NCI-H1092 (cell line): ENCODE data around the gene FKBP1C.
"Not testable (repeated sequence)": the region's sequence is repeated elsewhere in the genome, so short reads cannot be mapped to it uniquely, and the experiment has no call there.

Source experiments
- DNase-seq: peaks from one replicate; lab custom pipeline; 2025; lab: John Stamatoyannopoulos, UW

FKBP1C gene

GRCh38 chr6:63211343-63211742, at the start of gene FKBP1C:
Gene FKBP1C, plus strand, starts transcription at chr6:63211469.
- not testable (repeated sequence) for DNase-seq

DNA sequence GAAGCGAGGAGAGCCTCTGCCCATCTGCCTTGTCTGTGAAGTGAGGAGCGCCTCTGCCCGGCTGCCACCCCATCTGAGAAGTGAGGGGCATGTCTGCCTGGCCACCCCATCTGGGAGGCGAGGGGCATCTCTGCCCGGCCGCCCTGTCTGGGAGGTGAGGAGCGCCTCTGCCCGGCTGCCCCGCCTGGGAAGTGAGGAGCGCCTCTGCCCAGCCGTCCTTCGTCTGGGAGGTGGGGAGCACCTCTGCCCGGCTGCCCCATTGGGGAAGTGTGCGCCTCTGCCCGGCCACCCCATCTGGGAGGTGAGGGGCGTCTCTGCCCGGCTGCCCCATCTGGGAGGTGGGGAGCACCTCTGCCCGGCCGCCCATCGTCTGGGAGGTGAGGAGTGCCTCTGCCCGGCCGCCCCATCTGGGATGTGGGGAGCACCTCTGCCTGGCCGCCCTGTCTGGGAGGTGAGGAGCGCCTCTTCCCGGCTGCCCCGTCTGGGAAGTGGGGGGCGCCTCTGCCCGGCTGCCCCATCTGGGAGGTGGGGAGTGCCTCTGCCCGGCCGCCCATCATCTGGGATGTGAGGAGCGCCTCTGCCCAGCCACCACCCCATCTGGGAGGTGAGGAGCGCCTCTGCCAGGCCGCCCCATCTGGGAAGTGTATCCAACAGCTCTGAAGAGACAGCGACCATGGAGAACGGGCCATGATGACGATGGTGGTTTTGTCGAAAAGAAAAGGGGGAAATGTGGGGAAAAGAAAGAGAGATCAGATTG, 47.0 kb upstream of the FKBP1C start:
- DNase-seq, result not testable (repeated sequence)

- DNase-seq, result no peak
Measured at GRCh38 chr6:63174173-63174572, 37.1 kb upstream of the FKBP1C start.

DNA sequence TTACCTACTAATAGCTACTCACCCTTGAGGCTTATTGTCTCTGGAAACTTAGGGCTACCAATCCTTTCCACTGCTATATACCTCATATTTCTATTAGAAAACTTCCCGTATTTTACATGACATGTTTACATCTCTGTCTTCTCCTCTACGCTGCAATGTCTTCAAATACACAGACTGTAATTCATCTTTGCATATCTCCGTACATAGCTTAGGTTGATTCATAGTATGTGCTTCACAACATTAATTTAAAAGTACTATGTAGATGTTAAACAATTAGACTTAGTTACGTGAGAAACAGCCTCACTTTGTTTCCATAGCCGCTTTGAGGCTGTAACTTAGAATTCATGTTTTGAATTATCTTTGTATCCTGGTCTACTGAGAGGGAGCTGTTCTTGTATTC, 35.1 kb upstream of the FKBP1C start:
- DNase-seq, result no peak

GRCh38 chr6:63180367-63180766, 30.9 kb upstream of the FKBP1C start:
- no peak for DNase-seq

DNA sequence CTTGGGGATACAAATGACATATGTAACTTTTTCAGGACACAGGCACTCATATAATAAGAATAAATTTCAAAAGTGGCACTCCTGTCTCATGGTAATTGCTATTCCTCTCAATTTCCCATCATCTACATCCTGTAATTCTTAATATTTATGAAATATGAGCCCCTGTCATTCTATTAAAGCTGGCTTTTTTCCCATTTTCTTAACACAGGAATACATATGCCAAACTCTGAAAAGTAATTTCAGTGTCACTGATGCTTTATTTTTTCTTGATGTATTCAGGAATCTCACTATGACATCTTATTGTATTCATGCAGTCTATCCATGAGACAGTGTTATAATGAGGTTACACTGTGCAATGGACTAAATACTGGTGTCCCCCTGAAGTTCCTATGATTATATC, 24.3 kb upstream of the FKBP1C start:
- DNase-seq, result no peak

DNA sequence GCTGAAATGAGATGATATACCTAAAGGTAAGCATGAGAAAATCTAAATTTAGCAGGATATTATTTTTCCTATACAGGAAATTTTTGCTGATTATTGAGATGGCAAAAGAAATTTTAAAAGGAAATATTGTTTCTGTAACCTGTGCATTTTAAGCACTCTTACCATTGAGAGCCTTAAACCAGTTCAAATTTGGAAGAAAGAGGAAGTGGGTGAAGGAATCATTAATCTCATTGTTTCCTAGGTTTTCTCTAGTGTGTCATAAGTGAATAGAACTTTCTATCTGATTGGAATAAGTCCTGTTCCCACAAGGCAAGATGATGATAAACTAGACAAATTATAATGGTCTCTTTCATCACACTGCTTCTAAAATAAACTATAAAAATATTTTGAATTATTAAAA, 22.4 kb upstream of the FKBP1C start:
- DNase-seq, result no peak

- no peak for DNase-seq
Measured at GRCh38 chr6:63193324-63193723, 17.9 kb upstream of the FKBP1C start.

GRCh38 chr6:63197741-63198140, 13.5 kb upstream of the FKBP1C start:
- no peak for DNase-seq

GRCh38 chr6:63213325-63213724, 2.1 kb downstream of the FKBP1C start:
- no peak for DNase-seq

GRCh38 chr6:63214816-63215215, 3.5 kb downstream of the FKBP1C start:
- no peak for DNase-seq

- DNase-seq, result no peak
Measured at GRCh38 chr6:63224179-63224578, 12.9 kb downstream of the FKBP1C start.

- DNase-seq, result not testable (repeated sequence)
Measured at GRCh38 chr6:63225987-63226386, 14.7 kb downstream of the FKBP1C start.

DNA sequence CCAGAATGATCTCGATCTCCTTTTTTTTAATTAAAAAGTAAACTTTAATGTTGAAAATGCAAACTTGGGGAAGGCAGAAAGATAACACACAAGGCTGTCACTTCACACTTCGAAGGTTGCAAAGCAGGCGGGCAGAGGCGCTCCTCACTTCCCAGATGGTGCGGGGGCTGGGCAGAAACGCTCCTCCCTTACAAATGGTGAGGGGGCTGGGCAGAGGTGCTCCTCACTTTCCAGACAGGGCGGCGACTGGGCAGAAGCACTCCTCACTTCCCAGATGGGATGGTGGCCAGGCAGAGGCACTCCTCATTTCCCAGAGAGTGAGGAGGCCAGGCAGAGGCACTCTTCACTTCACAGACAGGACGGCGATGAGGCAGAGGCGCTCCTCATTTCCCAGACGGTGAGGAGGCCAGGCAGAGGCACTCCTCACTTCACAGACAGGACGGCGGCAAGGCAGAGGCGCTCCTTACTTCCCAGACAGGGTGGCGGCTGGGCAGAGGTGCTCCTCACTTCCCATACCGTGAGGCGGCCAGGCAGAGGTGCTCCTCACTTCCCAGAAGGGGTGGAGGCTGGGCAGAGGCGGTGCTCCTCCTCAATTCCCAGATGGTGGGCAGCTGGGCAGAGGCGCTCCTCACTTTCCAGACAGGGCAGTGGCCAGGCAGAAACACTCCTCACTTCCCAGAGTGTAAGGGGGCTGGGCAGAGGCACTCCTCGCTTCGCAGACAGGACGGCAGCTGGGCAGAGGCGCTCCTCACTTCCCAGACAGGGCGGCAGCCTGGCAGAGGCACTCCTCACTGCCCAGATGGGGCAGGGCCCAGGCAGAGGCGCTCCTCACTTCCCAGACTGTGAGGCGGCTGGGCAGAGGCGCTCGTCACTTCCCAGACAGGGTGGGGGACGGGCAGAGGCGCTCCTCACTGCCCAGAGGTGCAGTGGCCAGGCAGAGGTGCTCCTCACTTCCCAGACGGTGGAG, 16.9 kb downstream of the FKBP1C start:
- DNase-seq, result not testable (repeated sequence)

DNA sequence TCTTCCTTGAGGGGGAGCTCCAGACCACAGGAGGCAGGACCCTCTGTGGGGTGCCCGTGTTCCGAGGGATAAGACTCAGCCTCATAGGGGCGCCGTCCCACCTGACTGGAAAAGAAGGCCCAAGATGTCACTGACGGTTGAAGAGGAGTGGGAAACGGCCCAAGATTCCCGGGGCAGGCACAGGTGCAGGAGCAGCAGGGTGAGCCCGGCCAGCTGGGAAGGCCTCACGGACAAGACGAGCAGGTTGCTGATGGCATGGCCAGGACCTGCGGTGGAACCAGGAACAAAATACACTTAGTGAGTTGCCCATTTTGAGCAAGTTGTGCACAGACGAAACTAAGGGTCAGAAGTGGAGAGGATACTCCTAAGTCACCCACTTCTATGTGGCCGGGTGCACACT, 18.8 kb downstream of the FKBP1C start:
- DNase-seq, result not testable (repeated sequence)

DNA sequence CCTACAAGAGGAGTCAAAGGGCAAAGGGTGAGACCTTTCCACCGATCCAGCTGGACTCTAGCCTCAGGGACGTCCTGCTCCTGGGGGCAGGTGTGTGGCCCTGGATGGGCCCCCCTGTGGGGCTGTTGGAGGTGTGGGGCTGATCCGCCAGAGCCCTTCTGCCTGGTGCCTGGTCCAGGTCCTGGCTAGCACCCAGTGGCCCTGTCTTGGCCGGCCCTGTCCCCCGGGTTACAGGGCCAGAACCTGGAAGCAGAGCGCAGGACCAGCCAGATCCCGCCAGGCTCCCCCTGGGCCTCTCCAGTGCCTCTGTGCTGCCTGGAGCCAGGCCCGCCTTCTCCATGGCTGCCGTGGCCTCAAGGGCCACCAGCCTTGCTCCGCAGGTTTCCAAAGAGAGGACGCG, 19.2 kb downstream of the FKBP1C start:
- DNase-seq, result not testable (repeated sequence)

GRCh38 chr6:63236398-63236817, 25.1 kb downstream of the FKBP1C start:
- DNase-seq, result no peak

- no peak for DNase-seq
Measured at GRCh38 chr6:63245420-63245819, 34.2 kb downstream of the FKBP1C start.

GRCh38 chr6:63245909-63246308, 34.6 kb downstream of the FKBP1C start:
- no peak for DNase-seq

DNA sequence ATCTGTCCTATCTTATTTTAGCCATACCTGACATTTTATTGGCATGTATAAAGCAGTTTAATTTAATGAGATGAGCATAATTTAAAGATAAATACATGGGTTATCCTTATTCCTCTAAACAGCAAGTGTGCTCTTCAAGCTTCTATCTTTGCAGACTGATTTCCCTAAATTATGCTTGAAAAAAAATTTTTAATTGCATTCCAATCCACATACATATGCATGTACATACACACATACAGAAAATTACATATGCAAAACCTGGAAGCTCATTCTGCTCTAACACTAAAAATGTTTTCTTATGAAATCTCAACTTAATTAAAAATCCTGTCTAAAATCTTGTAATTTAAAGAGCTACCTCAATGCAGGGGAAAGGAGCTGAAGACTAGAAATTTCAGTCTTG, 35.3 kb downstream of the FKBP1C start:
- DNase-seq, result no peak

GRCh38 chr6:63249875-63250482, 38.7 kb downstream of the FKBP1C start:
- no peak for DNase-seq

DNA sequence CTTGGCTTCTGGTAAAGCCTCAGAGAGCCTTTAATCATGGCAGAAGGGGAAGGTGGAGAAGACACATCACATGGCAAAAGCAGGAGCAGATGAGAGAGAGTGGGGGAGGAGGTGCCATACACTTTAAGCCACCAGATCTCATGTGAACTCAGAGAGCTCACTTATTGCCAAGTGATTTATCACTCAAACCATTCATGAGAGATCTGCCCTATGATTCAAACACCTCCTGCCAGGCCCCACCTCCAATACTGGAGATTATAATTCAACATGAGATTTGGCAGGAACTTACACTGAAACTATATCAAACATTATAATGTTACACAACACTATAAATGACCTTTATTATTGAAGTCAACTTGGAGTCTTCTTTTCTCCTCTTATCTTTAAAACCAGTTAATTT, 47.9 kb downstream of the FKBP1C start:
- DNase-seq, result no peak

DNA sequence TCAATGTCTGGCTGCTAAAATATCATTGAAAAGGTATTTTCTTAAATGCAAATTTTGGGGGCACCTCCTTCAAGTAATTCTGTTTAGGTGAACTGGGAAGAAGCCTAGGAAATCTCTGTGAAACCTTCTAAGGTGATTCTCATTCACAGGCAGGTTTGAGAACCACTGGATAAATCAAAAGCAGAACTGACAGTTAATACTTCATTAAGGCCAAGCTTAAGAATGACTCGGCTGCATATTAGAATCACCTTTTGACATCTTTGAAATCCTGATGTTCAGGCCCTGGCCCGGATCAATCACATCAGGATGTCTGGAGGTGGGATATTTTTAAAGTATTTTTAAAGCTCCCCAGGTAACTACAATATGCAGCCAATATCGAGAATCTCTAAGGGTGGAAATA, 50.6 kb downstream of the FKBP1C start:
- DNase-seq, result no peak
